ENCODE data around the gene PPM1N.
"Not testable (repeated sequence)": the region's sequence is repeated elsewhere in the genome, so short reads cannot be mapped to it uniquely, and the experiment has no call there.

The PPM1N gene

GRCh38 chr19:45510352-45510751 is 12.1 kb downstream of the PPM1N start:
- not testable (repeated sequence) for DNase-seq (ENCODE audit: low spot score)

DNA sequence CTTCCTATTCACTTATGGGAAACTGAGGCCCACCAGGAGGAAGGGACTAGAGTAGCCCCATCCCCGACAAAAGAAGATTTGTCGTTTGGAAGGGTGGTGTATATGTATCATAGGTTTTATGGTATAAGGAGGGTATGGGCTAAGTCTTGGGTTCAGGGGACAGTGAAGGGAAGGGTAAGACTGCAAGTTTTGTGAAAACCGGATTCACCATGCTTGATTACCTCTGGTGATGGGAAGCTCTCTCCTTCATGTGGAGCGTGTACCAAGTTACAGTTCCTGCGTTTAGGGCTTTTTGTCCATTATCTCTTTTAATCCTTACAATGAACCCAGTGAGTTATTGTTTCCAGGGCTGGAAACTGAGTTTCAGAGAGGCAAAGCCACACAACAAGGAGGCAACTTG is 12.8 kb downstream of the PPM1N start:
- DNase-seq (ENCODE audit: low spot score): no peak

DNA sequence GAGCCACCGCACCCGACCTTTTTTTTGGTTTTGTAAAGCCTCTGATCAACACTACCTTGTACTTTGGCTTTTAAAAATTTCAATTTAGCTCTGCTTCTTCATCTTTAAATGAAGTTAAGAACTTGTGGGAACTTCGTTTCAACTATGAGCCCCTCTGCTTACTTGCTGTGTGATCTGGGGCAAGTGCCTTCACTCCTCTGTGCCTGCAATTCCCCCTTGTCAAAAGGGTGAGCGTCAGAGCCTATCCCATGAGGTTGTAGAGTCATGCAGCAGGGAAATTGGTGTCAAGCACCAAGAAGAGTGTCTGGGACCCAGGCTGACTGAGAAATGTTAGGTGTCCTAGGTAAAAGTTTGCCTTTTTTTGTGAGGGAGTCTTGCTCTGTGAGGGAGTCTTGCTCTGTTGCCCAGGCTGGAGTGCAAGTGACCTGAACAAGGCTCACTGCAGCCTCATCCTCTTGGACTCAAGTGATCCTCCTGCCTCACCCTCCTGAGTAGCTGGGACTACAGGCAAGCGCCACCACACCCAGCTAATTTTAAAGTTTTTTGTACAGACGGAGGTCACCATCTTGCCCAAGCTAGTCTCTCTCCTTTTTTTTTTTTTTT is 14.7 kb downstream of the PPM1N start:
- DNase-seq (ENCODE audit: low spot score): no peak

GRCh38 chr19:45514376-45515051 is 16.3 kb downstream of the PPM1N start:
- DNase-seq (ENCODE audit: low spot score): no peak

GRCh38 chr19:45515081-45515624 is 16.9 kb downstream of the PPM1N start:
- no peak for DNase-seq (ENCODE audit: low spot score)

GRCh38 chr19:45515807-45516401 is 17.7 kb downstream of the PPM1N start:
- DNase-seq (ENCODE audit: low spot score): no peak

DNA sequence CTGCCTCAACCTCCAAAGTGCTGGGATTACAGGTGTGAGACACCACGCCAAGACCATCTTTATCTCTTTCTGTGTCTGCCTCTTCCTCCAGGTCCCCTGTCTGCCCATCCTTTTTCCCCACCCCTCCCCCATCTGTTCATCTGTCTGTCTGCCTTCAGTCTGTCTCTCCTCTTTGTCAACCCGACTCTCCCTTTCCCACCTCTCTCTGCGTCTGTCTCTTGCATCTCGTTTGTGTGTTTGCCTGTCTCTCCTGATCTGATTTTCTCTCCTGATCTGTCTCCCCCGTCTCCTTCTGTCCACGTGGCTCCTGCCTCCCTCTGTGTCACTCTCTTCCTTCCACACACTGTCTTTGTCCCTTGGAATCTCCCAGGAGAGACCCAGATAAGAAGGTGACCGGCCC is 19.0 kb downstream of the PPM1N start:
- no peak for DNase-seq (ENCODE audit: low spot score)

GRCh38 chr19:45517641-45518468 is 19.6 kb downstream of the PPM1N start:
- no peak for DNase-seq (ENCODE audit: low spot score)

- no peak for DNase-seq (ENCODE audit: low spot score)
These were observed 20.2 kb downstream of the PPM1N start for GRCh38 chr19:45518469-45518826.

DNA sequence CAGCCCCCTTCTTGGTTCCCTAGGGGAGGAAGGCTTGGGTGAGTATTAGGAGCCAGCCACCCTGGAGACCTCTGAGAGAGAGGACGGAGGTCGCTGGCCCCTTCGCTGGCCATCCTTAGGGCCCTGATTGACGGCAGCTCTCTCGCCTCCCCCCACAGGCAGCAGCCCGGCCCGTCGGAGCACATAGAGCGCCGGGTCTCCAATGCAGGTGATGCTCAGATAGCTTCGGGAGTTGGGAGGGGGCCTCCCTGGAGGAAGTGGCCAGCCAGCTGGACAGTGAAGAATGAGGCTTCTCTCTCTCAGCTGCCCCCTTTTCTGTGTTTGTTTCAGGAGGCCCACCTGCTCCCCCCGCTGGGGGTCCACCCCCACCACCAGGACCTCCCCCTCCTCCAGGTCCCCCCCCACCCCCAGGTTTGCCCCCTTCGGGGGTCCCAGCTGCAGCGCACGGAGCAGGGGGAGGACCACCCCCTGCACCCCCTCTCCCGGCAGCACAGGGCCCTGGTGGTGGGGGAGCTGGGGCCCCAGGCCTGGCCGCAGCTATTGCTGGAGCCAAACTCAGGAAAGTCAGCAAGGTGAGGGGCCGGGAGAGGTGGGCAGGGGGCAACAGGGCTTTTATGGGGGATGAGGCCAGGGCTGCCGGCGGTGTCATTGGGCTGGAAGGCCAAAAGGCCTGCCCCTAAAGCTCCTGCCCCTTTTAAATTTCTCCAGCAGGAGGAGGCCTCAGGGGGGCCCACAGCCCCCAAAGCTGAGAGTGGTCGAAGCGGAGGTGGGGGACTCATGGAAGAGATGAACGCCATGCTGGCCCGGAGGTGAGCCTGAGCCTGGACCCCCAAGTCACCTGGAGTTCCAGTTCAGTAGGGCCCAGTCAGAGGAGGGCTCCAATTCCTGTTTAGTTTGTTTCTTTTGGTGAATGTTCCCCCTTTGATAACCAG is 24.0 kb downstream of the PPM1N start:
- no peak for DNase-seq (ENCODE audit: low spot score)

DNA sequence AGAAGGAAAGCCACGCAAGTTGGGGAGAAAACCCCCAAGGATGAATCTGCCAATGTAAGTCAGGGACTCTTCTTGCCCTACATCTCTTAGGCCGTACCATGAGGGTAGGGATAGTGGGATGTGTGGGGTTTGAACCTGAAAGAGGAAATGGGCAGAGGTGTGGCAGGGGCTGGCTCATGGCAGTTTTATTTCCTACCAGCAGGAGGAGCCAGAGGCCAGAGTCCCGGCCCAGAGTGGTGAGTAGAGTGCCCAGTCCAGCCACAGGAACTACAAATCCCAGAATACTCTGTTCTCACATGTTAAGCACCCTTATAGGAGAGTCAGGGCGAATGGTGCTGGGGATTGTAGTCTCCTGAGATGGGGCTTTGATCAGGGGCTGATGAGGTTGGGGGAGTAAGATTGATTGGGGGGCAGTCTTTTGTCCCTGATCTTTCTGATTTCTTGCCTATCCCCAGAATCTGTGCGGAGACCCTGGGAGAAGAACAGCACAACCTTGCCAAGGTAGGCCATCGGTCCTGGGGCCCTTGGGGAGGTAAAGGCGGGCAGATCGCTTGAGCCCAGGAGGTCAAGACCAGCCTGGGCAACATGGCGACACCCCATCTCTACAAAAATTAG is 25.5 kb downstream of the PPM1N start:
- peak; percentile 87 for DNase-seq (ENCODE audit: low spot score)

DNA sequence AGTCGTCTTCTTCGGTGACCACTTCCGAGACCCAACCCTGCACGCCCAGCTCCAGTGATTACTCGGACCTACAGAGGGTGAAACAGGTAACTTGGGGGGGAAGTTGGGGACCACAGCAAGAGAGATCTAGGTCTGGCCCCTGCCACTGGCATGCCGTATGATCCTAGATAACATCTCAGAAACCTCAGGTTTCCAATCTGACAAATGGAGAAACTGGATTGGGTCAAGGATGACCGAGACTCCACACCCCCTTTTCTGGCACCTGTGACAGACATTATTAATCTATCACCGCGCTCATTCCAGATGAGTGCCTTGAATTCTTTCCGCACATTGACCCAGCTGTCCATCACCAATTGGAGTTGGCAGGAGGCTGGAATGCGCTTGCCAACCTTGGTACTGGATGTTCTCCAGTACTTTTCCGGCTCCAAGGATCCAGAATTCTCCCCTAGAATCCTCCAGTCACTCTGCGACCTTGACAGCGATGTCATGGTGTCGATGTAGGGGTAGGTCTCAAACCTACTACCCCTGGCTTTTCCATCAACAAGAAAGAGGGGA is 26.4 kb downstream of the PPM1N start:
- DNase-seq (ENCODE audit: low spot score): peak; percentile 34

GRCh38 chr19:45526143-45526542 is 27.9 kb downstream of the PPM1N start:
- DNase-seq (ENCODE audit: low spot score): peak; percentile 79

DNA sequence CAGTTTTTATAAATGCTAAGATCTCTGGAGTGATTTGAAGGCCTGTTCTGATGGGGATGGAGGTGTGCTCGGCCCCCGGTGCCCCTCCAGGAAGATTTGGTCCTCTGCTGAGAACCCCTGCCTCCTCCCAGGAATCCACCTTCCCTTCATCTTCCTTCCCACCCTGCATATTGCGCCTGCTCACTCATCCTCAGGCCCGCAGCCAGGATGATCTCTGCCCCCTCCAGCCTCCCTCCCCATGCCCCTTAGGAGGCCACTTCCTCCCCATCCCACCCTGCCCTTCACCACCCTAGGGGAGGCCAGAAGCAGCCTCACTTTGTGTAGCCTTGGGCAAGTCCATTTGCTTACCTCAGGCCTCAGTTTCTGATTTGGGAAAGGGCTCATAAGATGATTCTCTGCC is 28.7 kb downstream of the PPM1N start:
- DNase-seq (ENCODE audit: low spot score): no peak

- DNase-seq (ENCODE audit: low spot score): no peak
These were observed 29.5 kb downstream of the PPM1N start for GRCh38 chr19:45527731-45528130.

GRCh38 chr19:45528149-45528743 is 30.0 kb downstream of the PPM1N start:
- DNase-seq (ENCODE audit: low spot score): no peak

DNA sequence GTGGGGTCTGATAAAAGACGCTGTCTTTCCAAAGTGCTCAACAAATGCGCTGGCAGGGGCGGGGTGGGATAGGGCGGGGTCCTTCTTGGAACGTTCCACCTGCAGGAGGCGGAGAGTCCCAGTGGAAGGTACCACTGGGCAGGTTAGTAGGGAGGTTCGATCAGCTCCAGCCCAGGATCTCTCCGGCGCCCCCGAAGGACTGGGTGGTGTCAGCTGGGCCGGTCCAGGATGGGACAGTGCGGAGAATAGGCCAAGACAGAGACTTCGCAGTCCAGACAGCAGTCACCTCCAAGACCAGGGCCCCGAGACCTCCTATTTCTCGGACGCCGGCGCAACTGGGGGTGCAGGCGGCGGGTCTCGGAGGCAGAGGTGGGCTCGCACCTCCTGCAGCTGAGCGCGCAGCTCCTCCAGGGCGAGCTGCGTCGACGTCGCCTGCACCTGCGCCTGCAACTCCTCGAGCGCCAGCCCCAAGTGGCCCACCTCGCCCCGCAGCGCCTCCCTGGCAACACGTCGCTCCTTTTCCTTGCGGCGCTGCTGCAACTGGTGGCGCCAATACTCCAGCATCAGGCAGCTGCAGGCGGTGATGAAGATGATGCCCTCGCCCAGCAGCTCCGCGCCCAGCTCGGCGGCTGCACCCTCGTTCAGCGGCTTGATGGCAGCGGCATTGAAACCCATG is 30.6 kb downstream of the PPM1N start:
- DNase-seq (ENCODE audit: low spot score): peak; percentile 43

DNA sequence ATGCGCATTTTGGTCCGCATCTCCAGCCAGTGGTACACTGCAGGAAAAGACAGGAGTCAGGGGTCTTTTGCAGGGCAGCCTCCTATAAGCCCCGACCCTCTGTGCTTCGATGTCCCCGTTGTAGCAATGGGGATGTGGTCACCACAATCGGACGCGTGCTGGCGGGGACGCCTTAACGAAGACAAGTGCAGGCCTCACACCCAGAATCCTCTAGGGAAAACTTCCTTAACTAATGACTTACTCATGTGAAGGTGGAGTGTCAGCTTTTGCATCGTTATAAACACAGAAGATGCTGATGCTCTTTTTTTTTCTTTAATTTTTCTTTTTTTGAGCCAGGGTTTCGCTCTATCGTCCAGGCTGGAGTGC is 31.2 kb downstream of the PPM1N start:
- DNase-seq (ENCODE audit: low spot score): no peak

GRCh38 chr19:45531349-45531748 is 33.1 kb downstream of the PPM1N start:
- no peak for DNase-seq (ENCODE audit: low spot score)

GRCh38 chr19:45539459-45539858 is 41.2 kb downstream of the PPM1N start:
- DNase-seq (ENCODE audit: low spot score): no peak

Measured in globus pallidus (tissue), 1 donor.